ENCODE data around the gene C7orf57.

The C7orf57 gene

GRCh38 chr7:48098846-48099245, 63.5 kb downstream of the C7orf57 start:
- intact Hi-C loops (cut with DNase I; ENCODE audit: low total_unique reads): no loop called here
- no peak overlapping the region for H3K4me3 ChIP-seq
- no peaks in the 10 kb centered on the region for H3K9me3 ChIP-seq
- H3K27ac ChIP-seq: no peak overlapping the region
- peaks cover 3 to 22% (median 15%) of the 10 kb centered on the region in 4 donors for H3K4me1 ChIP-seq
- H3K36me3 ChIP-seq: peaks cover 19 to 57% (median 54%) of the 10 kb centered on the region in 3 donors
- no peaks in the 10 kb centered on the region for H3K27me3 ChIP-seq
- no peak for TF ChIP-seq CTCF (IDR thresholded peaks at IDR 0.05)
- no peak for DNase-seq

GRCh38 chr7:48099781-48100180, 64.4 kb downstream of the C7orf57 start:
- Histone ChIP-seq H3K27me3 (no peaks in the 10 kb centered on the region), H3K9me3 (no peaks in the 10 kb centered on the region), H3K27ac (no peak overlapping the region), H3K4me1 (peaks cover 3 to 15% (median 10%) of the 10 kb centered on the region in 4 donors), H3K36me3 (peaks cover 22 to 66% (median 61%) of the 10 kb centered on the region in 3 donors), H3K4me3 (no peak overlapping the region)
- no peak for TF ChIP-seq CTCF (IDR thresholded peaks at IDR 0.05)
- no peak for DNase-seq
- intact Hi-C loops (cut with DNase I; ENCODE audit: low total_unique reads): no loop called here

- no peak overlapping the region for H3K27ac ChIP-seq
- no peaks in the 10 kb centered on the region for H3K27me3 ChIP-seq
- peaks cover 28 to 73% (median 70%) of the 10 kb centered on the region in 3 donors for H3K36me3 ChIP-seq
- no peak for DNase-seq
- intact Hi-C loops (cut with DNase I; ENCODE audit: low total_unique reads): no loop called here
- no peak for TF ChIP-seq CTCF (IDR thresholded peaks at IDR 0.05)
- no peak overlapping the region for H3K4me3 ChIP-seq
- no peaks in the 10 kb centered on the region for H3K4me1 ChIP-seq
- no peaks in the 10 kb centered on the region for H3K9me3 ChIP-seq
Measured at GRCh38 chr7:48101352-48101751, 66.0 kb downstream of the C7orf57 start.

GRCh38 chr7:48101968-48102367, 66.6 kb downstream of the C7orf57 start:
- TF ChIP-seq CTCF (IDR thresholded peaks at IDR 0.05): no peak
- H3K4me3 ChIP-seq: no peak overlapping the region
- H3K9me3 ChIP-seq: no peaks in the 10 kb centered on the region
- H3K4me1 ChIP-seq: no peaks in the 10 kb centered on the region
- H3K36me3 ChIP-seq: peaks cover 33 to 78% (median 72%) of the 10 kb centered on the region in 3 donors
- no peak for DNase-seq
- intact Hi-C loops (cut with DNase I; ENCODE audit: low total_unique reads): no loop called here
- no peaks in the 10 kb centered on the region for H3K27me3 ChIP-seq
- no peak overlapping the region for H3K27ac ChIP-seq

GRCh38 chr7:48102530-48102929, 67.2 kb downstream of the C7orf57 start:
- Histone ChIP-seq H3K4me3 (no peak overlapping the region), H3K36me3 (peaks cover 39 to 84% (median 78%) of the 10 kb centered on the region in 3 donors), H3K4me1 (no peaks in the 10 kb centered on the region), H3K27me3 (no peaks in the 10 kb centered on the region), H3K9me3 (no peaks in the 10 kb centered on the region), H3K27ac (no peak overlapping the region)
- TF ChIP-seq CTCF (IDR thresholded peaks at IDR 0.05): no peak
- DNase-seq: no peak
- intact Hi-C loops (cut with DNase I; ENCODE audit: low total_unique reads): no loop called here

- no peaks in the 10 kb centered on the region for H3K9me3 ChIP-seq
Measured at GRCh38 chr7:48105045-48105444, 69.7 kb downstream of the C7orf57 start.

More at GRCh38 chr7:48105045-48105444, 69.7 kb downstream of the C7orf57 start:
- intact Hi-C loops (cut with DNase I; ENCODE audit: low total_unique reads): no loop called here
- H3K4me3 ChIP-seq: no peak overlapping the region
- peaks cover 50 to 79% (median 78%) of the 10 kb centered on the region in 3 donors for H3K36me3 ChIP-seq
- no peak for DNase-seq
- H3K27ac ChIP-seq: no peak overlapping the region
- H3K27me3 ChIP-seq: no peaks in the 10 kb centered on the region
- H3K4me1 ChIP-seq: no peaks in the 10 kb centered on the region
- no peak for TF ChIP-seq CTCF (IDR thresholded peaks at IDR 0.05)
